PFSK-1 (cell line): Measurements from ENCODE around the gene C22orf39.

Experiments
- POLR2AphosphoS5 ChIP-seq: IDR thresholded peaks from 2 replicates; pipeline ENCODE4 v1.6.1; 2012; ENCODE audit warnings: low read depth, mild to moderate bottlenecking, control low read depth, low read length, moderate library complexity
- REST ChIP-seq, 2 experiments: IDR thresholded peaks; 2 replicates each; pipeline versions ENCODE4 v1.6.1 to v1.8.0; 2011 to 2012; ENCODE audit warnings: low read depth in 2 of 2, low read length in 2 of 2, control low read depth in 1 of 2, inconsistent platforms in 1 of 2, mild to moderate bottlenecking in 1 of 2, moderate library complexity in 1 of 2; ENCODE audit not compliant: insufficient read depth in 1 of 2
- TAF1 ChIP-seq: IDR thresholded peaks from 2 replicates; pipeline ENCODE4 v1.6.1; 2012; ENCODE audit warnings: low read length, control low read depth, borderline replicate concordance; ENCODE audit not compliant: insufficient read depth

GRCh38 chr22:19467912-19468311 lies 20.4 kb upstream of the C22orf39 start:
- TF ChIP-seq POLR2AphosphoS5 (no peak), REST (IDR thresholded peaks at IDR 0.05; ENCODE audit: insufficient read depth in 1 of 2, low read depth in 2 of 2, low read length in 2 of 2) (no peak), TAF1 (no peak)
